ENCODE measurements around the gene LBX2. TPM values are rescaled to one million over a fixed set of nuclear protein-coding genes. Genes with fewer than 3 reads are reported as not detected.

Gene LBX2
- total and polyA plus RNA-seq, 2 experiments from 2014 or later = 0.24 to 0.57 TPM

GRCh38 chr2:74458938-74459363, 40.5 kb downstream of the LBX2 start:
- no peaks in the 10 kb centered on the region; the same call in 1 of the 2 replicates for H3K36me3 ChIP-seq (ENCODE audit: insufficient read depth)
- peak overlapping the region; percentile 99 for H3K4me3 ChIP-seq
- Mint-ChIP-seq H3K27me3 (ENCODE audit: insufficient read depth, low read depth, poor library complexity) (peaks cover 27% of the 10 kb centered on the region), H3K4me1 (peaks cover 33% of the 10 kb centered on the region), H3K36me3 (ENCODE audit: low read depth) (peaks cover 17% of the 10 kb centered on the region), H3K27ac (peak overlapping the region; percentile 97), H3K4me3 (peak overlapping the region; percentile 94), H3K9me3 (no peaks in the 10 kb centered on the region; the same call in 1 of the 3 replicates)
- H3K9me2 ChIP-seq (ENCODE audit: insufficient read depth) = no peaks in the 10 kb centered on the region
- H2AFZ ChIP-seq = no peak overlapping the region
- peaks cover 4% of the 10 kb centered on the region; the same call in 1 of the 2 replicates for H4K20me1 ChIP-seq (replicated peaks; ENCODE audit: insufficient read depth)
- ATAC-seq = no peak
- H3K79me2 ChIP-seq (replicated peaks; ENCODE audit: insufficient read depth) = peaks cover 10% of the 10 kb centered on the region
- TF ChIP-seq ZNF331 (CRISPR knock-in tag; IDR thresholded peaks at IDR 0.05; ENCODE audit: low read depth) (no peak), JUNB (IDR thresholded peaks at IDR 0.05; ENCODE audit: unreplicated experiment) (no peak), ZNF462 (CRISPR knock-in tag; IDR thresholded peaks at IDR 0.05) (no peak), EZH2 (IDR thresholded peaks at IDR 0.05; ENCODE audit: low read depth, unreplicated experiment) (no peak), ZNF114 (CRISPR knock-in tag; IDR thresholded peaks at IDR 0.05) (no peak), REST (IDR thresholded peaks at IDR 0.05; ENCODE audit: unreplicated experiment) (no peak), CREB1 (CRISPR knock-in tag; IDR thresholded peaks at IDR 0.05; ENCODE audit: low read depth) (no peak), CTCF (conservative IDR thresholded peaks at IDR 0.05; ENCODE audit: low read depth in 2 of 2) (no peak), ETS1 (IDR thresholded peaks at IDR 0.05) (no peak), POLR2AphosphoS5 (IDR thresholded peaks at IDR 0.05; ENCODE audit: low read depth) (no peak), STAT1 (IDR thresholded peaks at IDR 0.05; ENCODE audit: unreplicated experiment) (no peak), NANOG (IDR thresholded peaks at IDR 0.05; ENCODE audit: borderline replicate concordance) (no peak), EZH2phosphoT487 (IDR thresholded peaks at IDR 0.05; ENCODE audit: unreplicated experiment) (no peak)
- H3K27ac ChIP-seq (ENCODE audit: low read depth) = peak overlapping the region; percentile 88
- H3K4me1 ChIP-seq (ENCODE audit: insufficient read depth) = peaks cover 17% of the 10 kb centered on the region
- no peaks in the 10 kb centered on the region for H3K27me3 ChIP-seq (ENCODE audit: insufficient read depth)
- H3F3A ChIP-seq (replicated peaks; ENCODE audit: low read depth) = peaks cover 12% of the 10 kb centered on the region; the same call in 1 of the 2 replicates
- H3K4me2 ChIP-seq = peak overlapping the region; percentile 97
- no peak for DNase-seq (ENCODE audit: low spot score)
